Esophagus squamous epithelium (tissue), 4 donors: ENCODE results near the gene KISS1.

ENCODE experiments used
- CTCF ChIP-seq, 6 experiments: fragments of 450-650 bp in 4 of 6; fragments of 200-600 bp in 2 of 6; sonication (generic) in 2 of 6; IDR thresholded peaks; one replicate each; pipeline ENCODE4 v1.5.1; 2016 to 2019; ENCODE audit warnings: antibody characterized with exemption in 6 of 6, mild to moderate bottlenecking in 4 of 6, moderate library complexity in 4 of 6
- POLR2A ChIP-seq, 4 donors: fragments of 450-650 bp; IDR thresholded peaks; one replicate each; pipeline ENCODE4 v1.6.1; 2017; ENCODE audit warnings: antibody characterized with exemption in 4 of 4, mild to moderate bottlenecking in 4 of 4, moderate library complexity in 3 of 4

GRCh38 chr1:204241050-204241449 is 44.8 kb upstream of the KISS1 start:
- TF ChIP-seq CTCF (IDR thresholded peaks at IDR 0.05) (peak in 1 of 6 experiments; percentile 12), POLR2A (IDR thresholded peaks at IDR 0.05) (no peak)
